HUES64 (cell line): ENCODE results near the gene MAP3K8.
"Not testable (repeated sequence)": the region's sequence is repeated elsewhere in the genome, so short reads cannot be mapped to it uniquely, and the experiment has no call there.

Experiments
- H3K27ac ChIP-seq: 2 replicates; pipeline ENCODE4 v1.7.0; 2013; ENCODE audit warnings: low read depth, low read length, inconsistent platforms
- H3K27me3 ChIP-seq: 2 replicates; pipeline ENCODE4 v1.6.1; 2013; ENCODE audit warnings: mild to moderate bottlenecking, low read length; ENCODE audit not compliant: insufficient read depth
- H3K36me3 ChIP-seq: 2 replicates; pipeline ENCODE4 v1.6.1; 2013; ENCODE audit warnings: mild to moderate bottlenecking, low read length; ENCODE audit not compliant: insufficient read depth
- H3K4me1 ChIP-seq: 2 replicates; pipeline ENCODE4 v1.6.1; 2013; ENCODE audit warnings: mild to moderate bottlenecking, low read length, moderate library complexity; ENCODE audit not compliant: insufficient read depth
- H3K4me3 ChIP-seq: 2 replicates; pipeline ENCODE4 v1.5.1; 2013; ENCODE audit warnings: mild to moderate bottlenecking, low read length, moderate library complexity
- H3K9ac ChIP-seq: 2 replicates; pipeline ENCODE4 v1.6.1; 2013; ENCODE audit warnings: mild to moderate bottlenecking, low read depth, low read length
- H3K9me3 ChIP-seq: 2 replicates; pipeline ENCODE4 v1.6.1; 2013; ENCODE audit warnings: low read depth, low read length; ENCODE audit not compliant: insufficient read depth
- WGBS: fragments of 150-250, 120-280 bp; methylation state at CpG from one replicate; pipeline ENCODE4 v1.1.7; 2013; ENCODE audit warnings: missing lambda C conversion rate; 5-methylcytosine and 5-hydroxymethylcytosine counted together

MAP3K8 gene

GRCh38 chr10:30422981-30423654, 10.9 kb upstream of the MAP3K8 start:
- no peak overlapping the region for H3K4me3 ChIP-seq
- no peaks in the 10 kb centered on the region for H3K36me3 ChIP-seq
- H3K9me3 ChIP-seq: no peaks in the 10 kb centered on the region
- 30% methylated on average over 8 of the region's 8 CpGs for WGBS
- no peaks in the 10 kb centered on the region for H3K27me3 ChIP-seq
- H3K4me1 ChIP-seq: peaks cover 23% of the 10 kb centered on the region
- H3K27ac ChIP-seq: peak overlapping the region; percentile 49
- no peak overlapping the region; the same call in 1 of the 2 replicates for H3K9ac ChIP-seq

GRCh38 chr10:30423655-30424275, 10.2 kb upstream of the MAP3K8 start:
- 49% methylated on average over 6 of the region's 6 CpGs for WGBS
- H3K4me3 ChIP-seq, H3K9me3 ChIP-seq, H3K36me3 ChIP-seq, H3K27me3 ChIP-seq, H3K9ac ChIP-seq: not testable (repeated sequence)
- peak overlapping the region; percentile 49 for H3K27ac ChIP-seq
- peaks cover 20% of the 10 kb centered on the region for H3K4me1 ChIP-seq

GRCh38 chr10:30425336-30426075, 8.5 kb upstream of the MAP3K8 start:
- Histone ChIP-seq H3K27me3 (no peaks in the 10 kb centered on the region), H3K36me3 (no peaks in the 10 kb centered on the region), H3K9ac (no peak overlapping the region), H3K9me3 (no peaks in the 10 kb centered on the region), H3K4me1 (peaks cover 16% of the 10 kb centered on the region), H3K4me3 (no peak overlapping the region), H3K27ac (no peak overlapping the region)
- WGBS: 63% methylated on average over 3 of the region's 4 CpGs

GRCh38 chr10:30430544-30431298, 3.3 kb upstream of the MAP3K8 start:
- 93% methylated on average over 12 of the region's 12 CpGs for WGBS
- Histone ChIP-seq H3K4me3 (no peak overlapping the region), H3K9ac (no peak overlapping the region), H3K4me1 (peaks cover 3% of the 10 kb centered on the region; the same call in 1 of the 2 replicates), H3K9me3 (no peaks in the 10 kb centered on the region), H3K27me3 (peaks cover 12% of the 10 kb centered on the region), H3K36me3 (no peaks in the 10 kb centered on the region), H3K27ac (no peak overlapping the region)

- Histone ChIP-seq H3K9ac (no peak overlapping the region), H3K36me3 (no peaks in the 10 kb centered on the region), H3K4me1 (peaks cover 9% of the 10 kb centered on the region), H3K4me3 (no peak overlapping the region), H3K27ac (no peak overlapping the region), H3K27me3 (peaks cover 13% of the 10 kb centered on the region), H3K9me3 (no peaks in the 10 kb centered on the region)
- 85% methylated on average over 17 of the region's 17 CpGs for WGBS
These were observed 2.5 kb upstream of the MAP3K8 start for GRCh38 chr10:30431435-30431911.

- H3K4me1 ChIP-seq: peaks cover 22% of the 10 kb centered on the region
- no peaks in the 10 kb centered on the region for H3K9me3 ChIP-seq
- H3K27ac ChIP-seq: peak overlapping the region; percentile 91
These were observed 1.2 kb upstream of the MAP3K8 start for GRCh38 chr10:30432622-30433305.

GRCh38 chr10:30433306-30433729, 666 bp upstream of the MAP3K8 start:
- Histone ChIP-seq H3K36me3 (no peaks in the 10 kb centered on the region), H3K27ac (peak overlapping the region; percentile 91), H3K4me1 (peaks cover 28% of the 10 kb centered on the region), H3K9me3 (no peaks in the 10 kb centered on the region), H3K9ac (peak overlapping the region; percentile 88), H3K27me3 (peaks cover 13% of the 10 kb centered on the region), H3K4me3 (peak overlapping the region; percentile 85)
- WGBS: under 1% methylated on average over 32 of the region's 32 CpGs

More at GRCh38 chr10:30432622-30433305, 1.2 kb upstream of the MAP3K8 start:
- Histone ChIP-seq H3K36me3 (no peaks in the 10 kb centered on the region), H3K9ac (peak overlapping the region; percentile 88), H3K4me3 (peak overlapping the region; percentile 85), H3K27me3 (peaks cover 13% of the 10 kb centered on the region)
- 43% methylated on average over 34 of the region's 35 CpGs for whole genome bisulfite sequencing

GRCh38 chr10:30434273-30435072, 489 bp downstream of the MAP3K8 start:
- H3K9ac ChIP-seq: peak overlapping the region; percentile 88
- H3K9me3 ChIP-seq: no peaks in the 10 kb centered on the region
- under 1% methylated on average over 56 of the region's 56 CpGs for WGBS
- H3K4me3 ChIP-seq: peak overlapping the region; percentile 85
- peak overlapping the region; percentile 91 for H3K27ac ChIP-seq
- peaks cover 13% of the 10 kb centered on the region for H3K27me3 ChIP-seq
- H3K4me1 ChIP-seq: peaks cover 32% of the 10 kb centered on the region
- H3K36me3 ChIP-seq: peaks cover 4% of the 10 kb centered on the region

- WGBS: 1% methylated on average over 13 of the region's 13 CpGs
- Histone ChIP-seq H3K27me3 (peaks cover 13% of the 10 kb centered on the region), H3K9me3 (no peaks in the 10 kb centered on the region), H3K4me3 (peak overlapping the region; percentile 85), H3K27ac (no peak overlapping the region), H3K9ac (peak overlapping the region; percentile 88), H3K36me3 (peaks cover 9% of the 10 kb centered on the region), H3K4me1 (peaks cover 32% of the 10 kb centered on the region)
These were observed 1.1 kb downstream of the MAP3K8 start for GRCh38 chr10:30435073-30435422.
